ENCODE data around the gene PARPBP. TPM values are rescaled to one million over a fixed set of nuclear protein-coding genes. Genes with fewer than 3 reads are reported as not detected.
"Not testable (repeated sequence)": the region's sequence is repeated elsewhere in the genome, so short reads cannot be mapped to it uniquely, and the experiment has no call there.

Gene PARPBP
- polyA plus RNA-seq, 1 experiment: 6.0 TPM

- DNase-seq (ENCODE audit: low read depth, low spot score); H3K9me3 ChIP-seq (ENCODE audit: control insufficient read depth, insufficient read depth, low read length); H3K27ac ChIP-seq (ENCODE audit: low read depth, low read length); H3K27me3 ChIP-seq (ENCODE audit: control insufficient read depth, insufficient read depth, low read length); H3K4me3 ChIP-seq (ENCODE audit: low read depth, low read length); CTCF ChIA-PET; POLR2A ChIA-PET: not testable (repeated sequence)
Measured at GRCh38 chr12:102137619-102138018, 17.6 kb downstream of the PARPBP start.

- POLR2A ChIA-PET; H3K9me3 ChIP-seq (ENCODE audit: control insufficient read depth, insufficient read depth, low read length); H3K4me3 ChIP-seq (ENCODE audit: low read depth, low read length); H3K27ac ChIP-seq (ENCODE audit: low read depth, low read length); DNase-seq (ENCODE audit: low read depth, low spot score); H3K27me3 ChIP-seq (ENCODE audit: control insufficient read depth, insufficient read depth, low read length): not testable (repeated sequence)
- CTCF ChIA-PET: interaction anchor here (0.6 to 0.7 kb wide), 2 partner anchors 13 to 52 kb away, joined by 3 read pairs; no protein-coding TSS in a partner anchor
Measured at GRCh38 chr12:102142866-102143373, 22.9 kb downstream of the PARPBP start.

GRCh38 chr12:102144221-102144620, 24.2 kb downstream of the PARPBP start:
- POLR2A ChIA-PET: no interaction called here
- CTCF ChIA-PET: interaction anchor here (1.1 kb wide), 1 partner anchor 25 kb away, joined by 3 read pairs; no protein-coding TSS in a partner anchor
- Histone ChIP-seq H3K27me3 (ENCODE audit: control insufficient read depth, insufficient read depth, low read length) (no peaks in the 10 kb centered on the region), H3K27ac (ENCODE audit: low read depth, low read length) (no peak overlapping the region), H3K4me3 (ENCODE audit: low read depth, low read length) (no peak overlapping the region), H3K9me3 (ENCODE audit: control insufficient read depth, insufficient read depth, low read length) (no peaks in the 10 kb centered on the region)
- peak; percentile 2 for DNase-seq (ENCODE audit: low read depth, low spot score)
- TF ChIP-seq CTCF (IDR thresholded peaks at IDR 0.05; ENCODE audit: low read depth, low read length): no peak

- H3K9me3 ChIP-seq (ENCODE audit: control insufficient read depth, insufficient read depth, low read length); H3K27me3 ChIP-seq (ENCODE audit: control insufficient read depth, insufficient read depth, low read length); DNase-seq (ENCODE audit: low read depth, low spot score); H3K27ac ChIP-seq (ENCODE audit: low read depth, low read length); H3K4me3 ChIP-seq (ENCODE audit: low read depth, low read length); CTCF ChIA-PET; POLR2A ChIA-PET: not testable (repeated sequence)
Measured at GRCh38 chr12:102147062-102147587, 27.1 kb downstream of the PARPBP start.

- DNase-seq (ENCODE audit: low read depth, low spot score); H3K27me3 ChIP-seq (ENCODE audit: control insufficient read depth, insufficient read depth, low read length); H3K9me3 ChIP-seq (ENCODE audit: control insufficient read depth, insufficient read depth, low read length); H3K27ac ChIP-seq (ENCODE audit: low read depth, low read length); H3K4me3 ChIP-seq (ENCODE audit: low read depth, low read length): not testable (repeated sequence)
- POLR2A ChIA-PET: interaction anchor here (0.6 kb wide), 1 partner anchor 34 kb away, joined by 4 read pairs; no protein-coding TSS in a partner anchor
- CTCF ChIA-PET: interaction anchor here (1.8 kb wide), 1 partner anchor 15 kb away, joined by 5 read pairs; no protein-coding TSS in a partner anchor
Measured at GRCh38 chr12:102155206-102155605, 35.2 kb downstream of the PARPBP start.

GRCh38 chr12:102163383-102163782, 43.4 kb downstream of the PARPBP start:
- H3K9me3 ChIP-seq (ENCODE audit: control insufficient read depth, insufficient read depth, low read length): no peaks in the 10 kb centered on the region
- no peak for TF ChIP-seq CTCF (IDR thresholded peaks at IDR 0.05; ENCODE audit: low read depth, low read length)
- no peaks in the 10 kb centered on the region for H3K27me3 ChIP-seq (ENCODE audit: control insufficient read depth, insufficient read depth, low read length)
- H3K27ac ChIP-seq (ENCODE audit: low read depth, low read length): no peak overlapping the region
- ChIA-PET POLR2A (no interaction called here), CTCF (no interaction called here)
- no peak overlapping the region for H3K4me3 ChIP-seq (ENCODE audit: low read depth, low read length)
- DNase-seq (ENCODE audit: low read depth, low spot score): no peak

- Histone ChIP-seq H3K27ac (ENCODE audit: low read depth, low read length) (no peak overlapping the region), H3K4me3 (ENCODE audit: low read depth, low read length) (no peak overlapping the region), H3K9me3 (ENCODE audit: control insufficient read depth, insufficient read depth, low read length) (no peaks in the 10 kb centered on the region), H3K27me3 (ENCODE audit: control insufficient read depth, insufficient read depth, low read length) (no peaks in the 10 kb centered on the region)
- POLR2A ChIA-PET: no interaction called here
- no peak for DNase-seq (ENCODE audit: low read depth, low spot score)
- CTCF ChIA-PET: interaction anchor here (1.0 to 2.0 kb wide), 2 partner anchors 72 to 317 kb away, joined by 3 to 7 read pairs; no protein-coding TSS in a partner anchor
- TF ChIP-seq CTCF (IDR thresholded peaks at IDR 0.05; ENCODE audit: low read depth, low read length): no peak
Measured at GRCh38 chr12:102167821-102168604, 48.0 kb downstream of the PARPBP start.
